K562 (cell line): ENCODE results near the gene ADAM10. TPM values are rescaled to one million over a fixed set of nuclear protein-coding genes. Genes with fewer than 3 reads are reported as not detected.

Experiments
- ATF3 ChIP-seq, 2 experiments: fragments of 450-650 bp in 1 of 2; sonication (generic) in 1 of 2; formaldehyde crosslinking in 1 of 2; IDR thresholded peaks in 1 of 2; conservative IDR thresholded peaks in 1 of 2; 2 replicates each; pipeline versions ENCODE4 v1.6.1 to v1.8.1; 2016 to 2023; ENCODE audit warnings: mild to moderate bottlenecking in 2 of 2, moderate library complexity in 2 of 2, inconsistent platforms in 1 of 2, missing genetic modification reagents in 1 of 2
- BMI1 ChIP-seq: fragments of 150-350 bp; IDR thresholded peaks from 2 replicates; pipeline ENCODE4 v1.6.1; 2014; ENCODE audit warnings: low read length
- FOXK2 ChIP-seq, 2 experiments: fragments of 450-650 bp; IDR thresholded peaks in 1 of 2; conservative IDR thresholded peaks in 1 of 2; 2 replicates each; pipeline ENCODE4 v1.6.1; 2016; ENCODE audit warnings: low read depth in 2 of 2, mild to moderate bottlenecking in 1 of 2
- FOXM1 ChIP-seq, 2 experiments: fragments of 450-650 bp in 1 of 2; sonication (generic) in 1 of 2; formaldehyde crosslinking in 1 of 2; IDR thresholded peaks; 2 replicates each; pipeline versions ENCODE4 v1.6.1 to v1.9.0; 2017 to 2022; ENCODE audit warnings: low read depth in 2 of 2, mild to moderate bottlenecking in 2 of 2, missing genetic modification reagents in 1 of 2, moderate library complexity in 1 of 2
- ILF3 ChIP-seq: fragments of 450-650 bp; IDR thresholded peaks from 2 replicates; pipeline ENCODE4 v1.6.1; 2018; ENCODE audit warnings: antibody characterized with exemption, mild to moderate bottlenecking, moderate library complexity, borderline replicate concordance
- PBX2 ChIP-seq, 2 experiments: IDR thresholded peaks in 1 of 2; conservative IDR thresholded peaks in 1 of 2; 2 replicates each; pipeline ENCODE4 v1.6.1; 2016; ENCODE audit warnings: low read depth in 2 of 2, mild to moderate bottlenecking in 1 of 2, missing compliant biosample characterization in 1 of 2, missing genetic modification characterization in 1 of 2, moderate library complexity in 1 of 2
- REST ChIP-seq, 2 experiments: fragments of 450-650 bp; formaldehyde crosslinking in 1 of 2; IDR thresholded peaks; 2 replicates each; pipeline versions ENCODE4 v1.4.0 to v1.6.1; 2014 to 2020; ENCODE audit warnings: mild to moderate bottlenecking in 2 of 2, borderline replicate concordance in 1 of 2, low read depth in 1 of 2
- SNAPC5 ChIP-seq: fragments of 250-450 bp; sonication (Bioruptor Pico); IDR thresholded peaks from 2 replicates; pipeline ENCODE4 v1.8.0; 2021; ENCODE audit warnings: moderate library complexity, mild to moderate bottlenecking, inconsistent platforms
- U2AF1 ChIP-seq: fragments of 200-400 bp; formaldehyde crosslinking; optimal IDR thresholded peaks from 2 replicates; pipeline ENCODE3; 2017; ENCODE audit warnings: mild to moderate bottlenecking, low read depth, low read length, moderate library complexity
- ZNF311 ChIP-seq: fragments of 250-450 bp; sonication (Bioruptor Pico); IDR thresholded peaks from 2 replicates; pipeline ENCODE4 v1.4.0; 2020; ENCODE audit warnings: mild to moderate bottlenecking, moderate library complexity
- ZNF398 ChIP-seq: fragments of 250-450 bp; sonication (Bioruptor Pico); IDR thresholded peaks from 2 replicates; pipeline ENCODE4 v1.8.0; 2021; ENCODE audit warnings: moderate library complexity, mild to moderate bottlenecking, inconsistent platforms
- ZNF507 ChIP-seq: conservative IDR thresholded peaks from 2 replicates; pipeline ENCODE4 v1.6.1; 2017; ENCODE audit warnings: missing genetic modification characterization, missing compliant biosample characterization
- polyA plus RNA-seq, 8 experiments: library from polyadenylated mRNA; depleted of rRNA in 4 of 8; stranded (reverse) in 5 of 8; unstranded in 3 of 8; fragments of >200 nt; fragmentation: Nextera tagmentation in 2 of 8; fragmentation: Illumina TruSeq in 1 of 8; extraction: Ambion mirVana in 2 of 8; extraction: Trizol in 1 of 8; gene quantifications; 2 replicates each; pipeline versions ENCODE4 v1.2.1 to v1.2.3, GENCODE V29; 2011 to 2014; ENCODE audit warnings: inconsistent platforms in 1 of 8, missing spikeins in 1 of 8
- total RNA-seq, 7 experiments: library from RNA; depleted of rRNA in 6 of 7; stranded (reverse); fragments of >200 nt in 6 of 7; fragmentation: Illumina TruSeq in 2 of 7; extraction: Trizol in 2 of 7; gene quantifications; 2 replicates each; pipeline versions ENCODE4 v1.2.1 to v1.2.3, GENCODE V29; 2011 to 2021; ENCODE audit warnings: low replicate concordance in 1 of 7

Gene ADAM10
- total and polyA plus RNA-seq, 9 of the 15 experiments (the other 6 are each of a cell fraction or from before 2014, with no cell fraction given), result 11.9 to 152 (median 57.3) TPM

- TF ChIP-seq ATF3 (IDR thresholded peaks at IDR 0.05), result peak; percentile 88
- no peak for TF ChIP-seq ATF3 (CRISPR knock-in tag; conservative IDR thresholded peaks at IDR 0.05)
- TF ChIP-seq REST (IDR thresholded peaks at IDR 0.05; ENCODE audit: borderline replicate concordance), result no peak
- no peak for TF ChIP-seq REST (CRISPR knock-in tag; IDR thresholded peaks at IDR 0.05; ENCODE audit: low read depth)
- no peak for TF ChIP-seq ILF3
- TF ChIP-seq U2AF1, result no peak
- TF ChIP-seq BMI1, result no peak
- TF ChIP-seq SNAPC5, result no peak
- no peak for TF ChIP-seq ZNF311
- no peak for TF ChIP-seq ZNF398 (CRISPR knock-in tag)
- TF ChIP-seq FOXK2 (conservative IDR thresholded peaks at IDR 0.05 in 1 of 2, IDR thresholded peaks at IDR 0.05 in 1 of 2; ENCODE audit: low read depth in 2 of 2), result no peak
- no peak for TF ChIP-seq PBX2 (CRISPR knock-in tag; IDR thresholded peaks at IDR 0.05; ENCODE audit: low read depth)
- TF ChIP-seq PBX2 (tag; conservative IDR thresholded peaks at IDR 0.05; ENCODE audit: low read depth), result peak; percentile 68
- no peak for TF ChIP-seq FOXM1 (IDR thresholded peaks at IDR 0.05; ENCODE audit: low read depth)
- TF ChIP-seq FOXM1 (CRISPR knock-in tag; IDR thresholded peaks at IDR 0.05; ENCODE audit: low read depth), result no peak
- no peak for TF ChIP-seq ZNF507 (tag)
Observed at GRCh38 chr15:58665672-58666071, 83.8 kb downstream of the ADAM10 start (continued).
